Measurements from ENCODE around the gene ARL4D.
"Not testable (repeated sequence)": the region's sequence is repeated elsewhere in the genome, so short reads cannot be mapped to it uniquely, and the experiment has no call there.

ARL4D gene

DNA sequence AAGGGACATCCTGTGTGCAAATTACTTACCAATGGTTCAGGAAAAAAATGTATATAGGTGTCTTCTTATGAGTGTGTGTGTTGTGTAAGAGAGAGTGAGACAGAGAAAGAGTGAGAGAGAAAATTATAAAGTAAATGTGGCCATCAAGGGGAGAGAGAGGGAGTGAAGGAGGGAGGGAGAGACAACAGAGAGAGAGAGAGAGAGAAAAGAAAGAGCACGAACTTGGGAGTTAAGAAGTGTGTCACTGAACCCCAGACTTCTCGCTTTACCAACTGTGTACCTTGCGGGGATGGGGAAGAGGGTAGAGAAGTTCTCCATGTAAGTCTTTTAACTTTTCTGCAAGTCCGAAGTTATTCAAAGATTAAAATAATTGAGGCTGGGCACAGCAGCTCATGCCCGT lies 28.8 kb upstream of the ARL4D start:
- no peak for DNase-seq (ENCODE audit: low spot score)

DNA sequence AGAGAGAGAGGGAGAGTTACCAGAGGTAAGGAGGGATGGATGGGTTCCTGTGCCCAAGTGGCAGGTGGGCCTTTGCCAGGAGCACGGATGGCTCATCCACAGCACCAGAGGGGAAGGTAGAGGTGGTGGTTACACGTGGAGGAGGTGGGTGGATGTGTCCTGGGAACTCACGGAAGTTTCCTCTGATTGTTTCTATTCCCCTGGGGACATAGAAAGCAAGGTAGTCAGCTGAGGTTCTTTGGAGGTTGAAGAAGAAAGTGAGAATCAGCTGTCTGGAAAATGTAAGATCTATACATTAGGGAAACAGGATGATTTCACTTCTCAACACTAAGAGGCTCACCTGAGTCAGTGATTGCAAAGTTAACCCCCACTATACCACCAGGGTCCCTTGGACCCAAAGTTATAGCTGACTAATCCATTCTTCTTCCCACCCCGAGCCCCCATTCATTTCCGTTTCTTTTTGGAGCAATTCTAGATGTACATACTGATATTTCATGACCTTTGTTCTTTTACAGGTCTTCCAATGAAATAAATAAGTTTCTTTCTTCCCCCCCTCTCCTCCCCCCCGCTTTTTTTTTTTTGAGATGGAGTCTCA lies 27.5 kb upstream of the ARL4D start:
- DNase-seq (ENCODE audit: low spot score), result no peak

DNA sequence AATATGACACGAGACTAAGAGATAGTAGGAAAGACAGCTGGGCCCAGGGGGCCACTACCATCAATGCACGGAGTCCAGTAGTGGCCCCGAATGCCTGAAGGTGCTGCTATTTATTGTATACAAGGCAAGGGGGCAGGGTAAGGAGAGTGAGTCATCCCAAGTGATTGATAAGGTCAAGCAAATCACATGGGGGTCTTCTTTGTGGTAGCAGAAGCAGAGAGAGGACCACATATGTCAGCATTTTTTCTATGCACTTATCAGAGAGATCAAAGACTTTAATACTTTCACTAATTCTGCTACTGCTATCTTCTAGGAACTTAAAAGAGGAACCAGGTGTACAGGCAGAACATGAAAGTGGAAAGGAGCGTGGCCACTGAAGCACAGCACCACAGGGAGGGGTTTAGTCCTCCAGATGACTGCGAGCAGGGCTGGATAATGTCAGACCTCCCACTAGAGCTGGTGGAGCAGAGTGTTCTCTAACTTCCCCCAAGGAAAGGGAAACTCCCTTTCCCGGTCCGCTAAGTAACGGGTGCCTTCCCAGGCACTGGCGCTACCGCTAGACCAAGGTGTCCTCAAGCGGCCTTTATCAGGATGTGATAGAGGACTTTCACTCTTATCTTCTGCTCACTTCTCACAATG lies 26.4 kb upstream of the ARL4D start:
- DNase-seq (ENCODE audit: low spot score), result no peak

DNA sequence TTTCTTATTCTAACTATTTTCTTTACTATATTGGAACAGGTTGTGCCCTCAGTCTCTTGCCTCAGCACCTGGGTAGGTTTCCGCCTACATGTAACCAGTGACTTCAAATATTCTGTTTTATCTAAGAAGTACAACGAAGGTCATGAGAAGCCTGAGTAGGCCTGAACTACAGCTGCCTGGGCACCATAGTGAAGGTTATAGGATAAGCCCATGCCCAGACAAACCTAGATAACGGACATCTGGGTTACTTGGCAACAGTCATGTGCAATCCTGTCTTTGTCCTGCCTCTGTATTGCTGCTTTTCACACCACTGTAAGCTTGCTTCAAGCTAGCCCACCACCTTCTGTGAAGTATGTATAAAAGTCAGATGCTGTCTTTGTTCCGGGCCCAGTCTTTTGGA lies 25.4 kb upstream of the ARL4D start:
- no peak for DNase-seq (ENCODE audit: low spot score)

DNA sequence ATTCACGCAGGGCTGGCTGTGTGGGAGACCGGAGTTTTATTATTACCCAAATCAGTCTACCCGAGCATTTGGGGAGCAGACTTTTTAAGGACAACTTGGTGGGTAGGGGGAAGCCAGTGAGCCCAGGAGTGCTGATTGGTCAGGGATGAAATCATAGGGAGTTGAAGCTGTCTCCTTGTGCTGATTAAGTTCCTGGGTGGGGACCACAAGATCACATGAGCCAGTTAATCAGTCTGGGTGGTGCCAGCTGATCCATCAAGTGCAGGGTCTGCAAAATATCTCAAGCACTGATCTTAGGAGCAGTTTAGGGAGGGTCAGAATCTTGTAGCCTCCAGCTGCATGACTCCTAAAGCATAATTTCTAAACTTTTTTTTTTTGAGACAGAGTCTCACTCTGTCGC lies 22.9 kb upstream of the ARL4D start:
- DNase-seq (ENCODE audit: low spot score), result not testable (repeated sequence)

DNA sequence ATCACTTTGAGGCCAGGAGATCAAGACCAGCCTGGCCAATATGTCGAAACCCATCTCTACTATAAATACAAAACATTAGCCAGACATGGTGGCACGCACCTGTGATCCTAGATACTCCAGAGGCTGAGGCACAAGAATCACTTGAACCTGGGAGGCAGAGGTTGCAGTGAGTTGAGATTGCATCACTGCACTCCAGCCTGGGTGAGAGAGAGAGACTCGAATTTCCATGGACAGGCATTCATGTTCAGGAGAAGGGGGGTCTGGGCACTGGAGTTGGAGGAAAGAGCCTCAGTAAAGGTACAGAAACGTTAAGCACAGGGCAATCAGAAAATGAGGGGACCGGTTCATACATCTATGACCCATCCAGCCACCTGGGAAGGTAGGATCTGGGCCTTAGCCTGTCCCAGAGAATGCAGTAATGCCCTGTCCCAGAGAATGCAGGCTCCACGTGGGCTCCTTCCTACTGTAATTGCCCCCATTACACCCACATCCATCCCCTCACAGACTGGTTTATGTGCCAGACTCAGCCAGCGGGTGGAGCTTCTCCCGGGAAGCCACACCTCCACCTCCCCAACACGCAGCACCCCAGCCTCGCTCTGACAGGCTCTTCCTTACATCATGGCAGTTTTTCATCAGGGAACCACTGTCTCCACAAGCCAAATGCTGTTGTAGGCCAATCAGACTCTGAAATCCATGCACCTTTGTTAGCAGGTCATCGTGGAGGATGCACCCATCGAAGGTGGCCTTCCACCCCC lies 21.6 kb upstream of the ARL4D start:
- DNase-seq (ENCODE audit: low spot score), result no peak

DNA sequence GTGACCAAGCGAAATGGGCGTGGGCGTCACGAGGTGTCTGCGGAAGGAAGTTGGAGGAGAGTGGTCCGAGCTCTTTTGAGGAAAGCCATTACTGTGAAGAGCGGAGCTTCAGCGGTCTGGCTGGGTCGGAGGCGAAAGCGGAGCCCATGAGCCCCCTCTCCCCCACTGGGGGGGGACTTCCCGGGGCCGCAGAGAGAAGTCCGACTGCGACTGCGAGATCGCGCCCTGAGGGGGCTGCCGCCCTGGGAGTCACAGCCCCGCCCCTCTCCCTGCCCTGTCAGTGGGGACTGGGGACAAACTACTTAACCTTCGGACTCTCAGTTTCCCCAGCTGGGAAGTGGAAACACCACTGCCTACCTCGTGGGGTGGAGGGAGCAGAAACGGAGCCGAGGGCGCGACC lies 20.0 kb upstream of the ARL4D start:
- no peak for DNase-seq (ENCODE audit: low spot score)

DNA sequence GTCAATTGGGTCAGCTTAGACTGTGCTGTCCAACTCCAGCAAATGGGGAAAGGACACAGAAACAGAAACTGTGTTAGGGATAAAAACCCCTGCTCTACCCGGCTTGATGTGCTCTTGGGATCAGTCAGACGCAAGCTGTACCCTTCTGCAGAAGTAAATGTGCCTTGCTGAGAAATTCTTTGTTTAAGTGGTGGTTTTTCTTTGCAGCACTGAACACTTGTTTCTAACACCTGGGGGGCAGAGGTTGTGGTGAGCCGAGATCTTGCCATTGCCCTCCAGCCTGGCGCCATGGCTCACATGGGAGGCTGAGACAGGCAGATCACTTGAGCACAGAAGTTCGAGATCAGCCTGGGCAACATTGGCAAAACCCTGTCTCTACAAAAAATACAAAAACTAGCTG lies 18.5 kb upstream of the ARL4D start:
- DNase-seq (ENCODE audit: low spot score), result no peak

DNA sequence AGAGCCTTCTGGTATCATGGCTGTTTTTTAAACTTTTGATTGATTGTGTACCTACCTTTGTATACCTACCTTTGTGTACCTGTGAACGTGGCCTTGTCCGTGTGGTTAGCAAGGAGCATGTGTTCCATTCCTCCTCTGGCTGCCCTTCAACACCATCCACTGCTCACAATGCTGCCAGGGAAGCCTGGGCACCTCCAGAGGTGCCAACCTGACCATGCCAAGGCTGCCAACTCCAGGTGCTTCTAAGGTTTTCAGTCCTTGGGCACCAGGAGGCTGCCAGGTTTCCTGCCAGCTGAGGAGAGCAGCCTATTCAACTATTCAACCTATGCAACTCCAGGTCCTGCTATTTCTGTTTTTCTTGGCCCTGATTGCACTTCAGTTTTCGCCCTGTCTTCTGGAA lies 17.6 kb upstream of the ARL4D start:
- DNase-seq (ENCODE audit: low spot score), result no peak

DNA sequence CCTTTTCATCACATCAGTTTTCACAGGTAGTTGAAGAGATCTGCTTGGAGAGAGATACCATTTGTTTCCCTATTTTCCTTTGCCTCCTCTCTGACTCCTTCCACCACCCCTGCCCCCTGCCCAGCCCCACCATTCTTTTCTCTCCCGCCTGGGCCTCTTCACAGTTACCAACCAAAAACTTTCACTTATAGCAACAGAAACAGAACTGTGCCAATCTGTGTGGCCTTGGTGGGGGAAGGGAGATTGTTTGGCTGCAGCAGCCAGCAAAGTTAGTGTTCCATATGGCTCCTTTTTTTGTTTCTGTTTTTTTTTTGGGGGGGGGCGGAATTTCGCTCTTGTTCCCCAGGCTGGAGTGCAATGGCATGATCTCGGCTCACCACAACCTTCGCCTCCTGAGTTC lies 17.2 kb upstream of the ARL4D start:
- no peak for DNase-seq (ENCODE audit: low spot score)

DNA sequence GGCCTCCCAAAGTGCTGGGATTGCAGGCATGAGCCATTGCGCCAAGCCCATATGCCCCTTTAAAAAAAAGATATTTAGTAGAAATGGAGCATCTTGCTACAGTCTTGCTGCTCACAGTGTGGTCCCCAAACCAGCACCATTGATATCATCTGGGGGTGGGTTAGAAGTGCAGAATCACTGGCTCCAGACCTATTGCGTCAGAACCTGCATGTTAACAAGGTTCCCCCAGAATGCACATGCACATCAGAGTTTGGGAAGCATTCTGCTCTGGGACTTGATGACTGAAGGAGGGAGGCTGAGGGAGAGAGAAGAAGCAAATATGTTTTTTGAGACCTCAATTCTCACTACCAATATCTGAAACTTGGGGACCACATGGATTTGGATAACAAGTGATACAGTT lies 16.0 kb upstream of the ARL4D start:
- no peak for DNase-seq (ENCODE audit: low spot score)

DNA sequence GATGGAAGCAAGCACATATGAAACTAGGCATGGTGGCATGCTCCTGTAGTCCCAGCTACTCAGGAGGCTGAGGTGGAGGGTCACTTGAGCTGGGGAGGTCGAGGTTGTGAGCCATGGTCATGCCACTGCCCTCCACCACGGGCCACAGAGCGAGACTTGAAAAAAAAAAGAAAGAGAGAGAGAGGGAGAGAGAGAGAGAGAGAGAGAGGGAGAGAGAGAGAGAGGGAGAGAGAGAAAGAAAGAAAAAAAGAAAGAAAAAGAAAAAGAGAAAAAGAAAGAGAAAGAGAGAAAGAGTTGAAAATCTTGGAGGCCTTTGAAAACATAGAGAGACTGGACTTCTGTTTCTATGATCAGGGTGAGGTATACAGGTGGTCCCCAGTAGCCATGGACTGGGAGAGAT lies 15.4 kb upstream of the ARL4D start:
- no peak for DNase-seq (ENCODE audit: low spot score)

DNA sequence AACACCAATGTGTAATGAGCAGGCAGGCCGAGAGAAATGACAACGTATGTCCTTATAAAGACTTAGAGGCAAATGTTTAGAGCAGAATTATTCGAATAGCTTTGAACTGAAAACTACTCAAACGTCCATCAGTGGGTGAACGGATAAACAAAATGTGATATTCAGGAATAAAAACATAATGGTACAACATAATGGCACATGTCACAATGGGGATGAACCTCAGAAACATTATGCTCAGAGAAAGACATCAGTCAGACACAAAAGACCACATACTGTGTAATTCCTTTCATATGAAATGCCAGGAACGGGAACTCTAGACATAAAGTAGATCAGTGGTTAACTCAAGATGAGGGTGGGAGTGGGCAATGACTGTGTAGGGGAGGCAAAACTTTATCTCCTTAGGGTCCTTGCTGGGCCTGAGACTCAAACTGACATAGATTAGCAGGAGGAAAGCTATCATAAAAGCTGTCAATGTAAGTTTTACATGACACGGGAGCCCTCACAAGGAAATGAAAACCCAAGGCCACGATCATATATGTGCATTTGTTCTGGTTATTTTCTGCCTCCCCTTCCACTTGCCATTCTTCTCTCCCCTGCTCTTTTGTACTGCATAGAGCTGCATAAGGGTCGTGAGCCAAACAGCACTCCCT lies 14.8 kb upstream of the ARL4D start:
- DNase-seq (ENCODE audit: low spot score), result no peak

DNA sequence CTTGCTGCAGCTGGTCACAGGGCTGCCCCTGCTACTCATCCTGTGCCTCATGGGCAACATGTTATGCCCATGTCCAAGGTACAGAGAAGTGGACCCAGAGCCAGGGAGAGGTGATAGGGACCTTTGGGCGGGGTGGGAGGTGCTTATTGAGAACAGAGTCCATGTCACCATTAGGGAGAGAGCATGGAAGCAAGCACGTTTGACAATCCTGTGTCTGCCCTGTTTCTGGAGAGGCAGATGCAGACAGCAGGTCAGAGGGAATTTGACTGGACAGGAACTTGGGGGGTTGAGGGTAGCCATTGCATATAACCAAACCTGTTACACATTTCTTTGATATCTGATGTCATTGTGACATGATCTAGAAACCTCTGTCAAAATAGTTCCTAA lies 14.3 kb upstream of the ARL4D start:
- DNase-seq (ENCODE audit: low spot score), result no peak

DNA sequence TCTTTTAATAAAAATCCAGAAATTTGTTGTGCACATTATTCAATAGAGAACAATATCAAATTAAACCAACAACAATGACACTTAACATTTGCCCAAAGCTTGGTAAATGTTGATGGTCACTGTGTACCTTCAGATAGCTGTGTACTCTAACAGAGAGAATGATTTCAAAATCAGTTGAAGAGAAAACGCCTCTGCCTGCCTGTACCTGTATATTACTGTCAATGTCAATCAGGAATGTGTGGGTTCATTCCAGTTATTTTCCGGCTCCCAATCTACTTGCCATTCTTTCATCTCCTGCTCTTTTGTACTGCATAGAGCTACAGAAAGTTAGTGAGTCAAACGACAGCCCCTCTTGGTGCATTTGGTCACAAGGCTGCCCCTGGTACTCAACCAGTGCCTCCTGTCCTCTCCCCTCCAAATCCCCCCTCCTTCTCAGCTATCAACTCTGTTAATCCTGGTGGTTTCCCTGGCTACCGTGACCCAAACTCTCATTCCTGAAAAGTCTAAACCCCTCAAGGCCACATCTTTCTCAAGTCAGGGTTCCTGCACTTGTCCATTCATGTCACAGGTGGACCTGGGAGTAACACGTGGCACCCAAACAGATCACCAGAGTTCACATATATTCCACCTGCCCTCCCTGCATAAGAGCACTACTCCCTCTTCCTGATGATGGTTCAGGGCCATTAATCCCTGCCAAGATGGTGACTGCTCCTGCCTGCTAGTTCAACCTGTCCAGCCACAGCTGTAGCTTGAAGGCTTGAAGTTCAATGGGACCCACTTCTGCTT lies 13.6 kb upstream of the ARL4D start:
- DNase-seq (ENCODE audit: low spot score), result no peak

DNA sequence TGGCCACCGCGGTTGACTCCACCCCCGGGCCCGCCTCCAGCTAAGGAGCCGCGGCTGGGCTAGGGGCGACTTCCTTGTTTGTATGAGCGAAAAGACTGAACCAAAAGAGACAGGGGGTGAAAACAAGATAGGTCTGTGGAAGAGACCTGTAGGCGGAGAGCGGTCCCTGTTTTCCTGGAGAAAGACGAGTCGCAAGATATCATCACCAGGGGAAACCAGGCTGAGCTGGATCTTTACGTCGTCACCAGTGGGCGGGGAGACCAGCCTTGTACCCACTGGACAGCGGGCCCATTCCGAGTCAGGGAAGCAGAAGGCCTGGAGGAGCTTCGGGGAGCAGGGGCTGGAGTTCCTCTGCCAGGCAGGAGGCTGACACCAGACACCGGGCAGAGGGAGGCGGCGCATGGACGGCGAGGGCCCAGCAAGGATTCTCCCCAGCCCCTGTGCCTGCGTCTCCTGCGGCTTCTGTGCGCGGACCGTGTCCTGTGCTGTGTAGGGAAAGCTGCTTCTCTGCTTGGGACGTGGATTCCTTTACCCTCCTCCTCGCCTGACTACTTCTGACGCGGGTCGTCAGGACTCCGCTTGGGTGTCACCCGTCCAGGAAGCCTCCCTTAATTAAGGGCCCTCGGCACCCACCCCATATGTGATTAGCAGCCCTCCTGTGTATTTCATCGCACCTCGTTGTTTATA lies 10.3 kb upstream of the ARL4D start:
- DNase-seq (ENCODE audit: low spot score), result peak; percentile 90

DNA sequence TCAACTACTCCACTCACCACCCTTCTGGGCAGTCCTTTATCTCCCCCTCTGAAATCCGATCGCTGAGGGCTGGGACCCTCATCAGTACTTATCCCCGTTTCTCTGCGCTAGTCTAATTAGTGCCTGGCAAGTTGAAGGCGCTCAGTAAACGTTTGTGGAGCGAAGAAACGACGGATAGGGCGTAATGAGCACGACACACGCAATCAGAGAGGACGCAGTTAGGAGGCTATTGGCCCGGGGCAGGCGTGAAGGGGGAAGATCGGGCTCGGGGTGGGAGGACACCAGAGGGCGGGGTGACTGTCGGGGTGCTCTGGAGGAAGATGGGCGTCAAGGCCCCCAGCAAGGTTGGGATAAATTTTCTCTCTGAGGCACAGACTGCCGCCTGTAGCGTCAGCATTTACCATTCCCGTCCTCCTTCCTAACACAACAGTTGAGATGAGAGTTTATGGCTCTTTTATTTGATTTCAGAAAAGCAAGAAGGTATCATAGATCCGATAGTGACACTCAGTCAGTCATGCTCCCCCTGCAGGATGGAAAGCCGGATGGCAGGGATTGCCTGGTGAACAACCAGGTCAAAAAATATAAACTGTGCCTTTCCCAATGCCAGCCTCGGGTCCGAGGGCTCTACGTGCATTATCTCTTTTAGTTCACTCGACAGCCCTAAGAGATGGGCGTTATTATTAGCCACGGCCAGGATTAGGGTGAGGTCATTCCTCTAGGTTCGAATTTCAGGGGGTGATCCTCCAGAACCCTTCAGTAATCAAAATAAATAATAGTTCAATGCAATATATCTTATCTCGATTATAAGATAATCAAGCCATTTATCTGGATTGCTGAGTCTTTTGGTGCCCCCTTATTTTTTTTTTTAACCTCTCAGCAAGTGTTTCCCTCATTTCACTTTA lies 9.5 kb upstream of the ARL4D start:
- DNase-seq (ENCODE audit: low spot score), result peak; percentile 83

DNA sequence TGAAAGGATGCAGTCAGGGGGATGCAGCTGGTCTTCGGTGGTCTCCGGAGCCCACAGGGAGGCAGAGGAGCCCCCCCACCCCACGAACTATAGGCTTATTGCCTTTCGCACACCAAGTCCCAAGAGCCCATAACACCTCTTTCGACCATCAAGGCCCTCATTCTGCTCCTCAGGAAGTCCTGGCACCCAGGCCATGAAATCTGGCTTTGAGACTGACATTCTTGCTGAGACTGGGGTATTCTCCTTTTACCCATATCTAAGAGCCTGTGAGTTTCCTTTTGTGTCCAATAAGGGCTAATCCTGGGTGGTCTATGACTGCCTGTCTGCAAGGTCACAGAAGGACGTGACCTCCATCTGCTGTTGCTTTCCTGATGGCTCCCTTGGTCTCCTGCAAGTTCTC lies 6.4 kb upstream of the ARL4D start:
- DNase-seq (ENCODE audit: low spot score), result no peak

DNA sequence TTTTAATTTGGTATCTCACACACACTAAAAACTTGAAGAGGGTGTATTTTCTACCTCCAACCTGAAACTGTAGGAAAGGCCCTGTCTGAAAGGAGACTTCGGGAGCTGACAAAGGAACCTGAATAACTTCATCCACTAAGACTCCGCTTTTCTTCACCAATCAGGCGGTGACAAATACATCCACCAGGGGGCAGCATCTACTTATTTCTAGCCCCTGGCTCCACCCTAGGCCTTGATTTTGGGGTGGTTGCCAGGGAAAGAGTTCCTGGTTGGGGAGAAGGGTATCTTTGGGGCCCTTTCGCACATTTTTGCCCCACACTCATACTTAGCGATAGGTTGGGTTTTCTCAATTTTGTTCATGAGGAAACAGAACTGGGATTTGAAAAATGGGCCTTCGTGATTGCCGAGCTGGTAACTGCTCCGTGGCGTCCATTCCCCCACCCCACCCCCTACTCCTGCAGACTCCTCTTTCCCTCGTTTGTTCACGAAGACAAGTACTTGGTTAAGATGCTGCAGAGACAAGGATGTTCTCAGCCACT lies 4.8 kb upstream of the ARL4D start:
- DNase-seq (ENCODE audit: low spot score), result peak; percentile 93

DNA sequence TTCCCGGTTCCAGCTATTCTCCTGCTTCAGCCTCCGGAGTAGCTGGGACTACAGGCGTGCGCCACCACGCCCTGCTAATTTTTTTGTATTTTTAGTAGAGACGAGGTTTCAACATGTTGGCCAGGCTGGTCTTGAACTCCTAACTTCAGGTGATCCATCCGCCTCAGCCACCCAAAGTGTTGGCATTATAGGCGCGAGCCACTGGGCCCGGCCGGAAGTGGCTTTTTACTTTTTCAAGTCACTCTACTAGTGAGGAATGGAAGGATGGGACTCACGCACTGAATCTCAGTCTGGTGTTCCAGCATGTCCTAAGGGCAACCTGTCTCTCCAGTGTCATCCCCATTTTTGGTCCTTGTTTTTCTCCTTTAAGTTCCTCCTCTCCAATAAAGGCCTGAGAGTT lies 4.1 kb upstream of the ARL4D start:
- not testable (repeated sequence) for DNase-seq (ENCODE audit: low spot score)

Data from CD4-positive, alpha-beta T cell treated with Interleukin-15 for 4 hours (primary cell).